SK-N-SH (cell line): ENCODE data around the gene RGS6. TPM values are rescaled to one million over a fixed set of nuclear protein-coding genes. Genes with fewer than 3 reads are reported as not detected.

Source experiments
- CTCF ChIA-PET: fragments of 300-600, 350-600 bp; formaldehyde crosslinking; extraction: SDS; loops from one replicate; lab custom pipeline; 2021; lab: Yijun Ruan, JAX
- POLR2A ChIA-PET: fragments of 350-600 bp; sonication (Branson Sonifier 250); formaldehyde crosslinking; extraction: SDS; loops from one replicate; lab custom pipeline; 2020; ENCODE audit warnings: antibody characterized with exemption, inconsistent platforms; lab: Yijun Ruan, JAX
- DNase-seq: peaks from one replicate; pipeline ENCODE4 v3.0.0; 2012
- H2AFZ ChIP-seq: fragments of 200-600 bp; sonication (generic); 2 replicates; pipeline ENCODE4 v1.8.1; 2016; ENCODE audit warnings: antibody characterized with exemption, mild to moderate bottlenecking, low read depth
- H3F3A ChIP-seq: fragments of 200-600 bp; sonication (generic); replicated peaks from 2 replicates; pipeline ENCODE3; 2016; ENCODE audit warnings: antibody characterized with exemption, mild to moderate bottlenecking; ENCODE audit not compliant: insufficient read depth
- H3K27ac ChIP-seq, 2 experiments: fragments of 200-500 bp in 1 of 2; fragments of 200-600 bp in 1 of 2; sonication (Bioruptor generic) in 1 of 2; sonication (generic), shearing (Covaris generic) in 1 of 2; 2 replicates each; pipeline versions ENCODE4 v1.5.1 to v1.6.1; 2014 to 2016; ENCODE audit warnings: low read depth in 2 of 2, inconsistent platforms in 1 of 2, low read length in 1 of 2, mild to moderate bottlenecking in 1 of 2, mixed read lengths in 1 of 2
- H3K27me3 ChIP-seq: fragments of 200-600 bp; sonication (generic), shearing (Covaris generic); 2 replicates; pipeline ENCODE4 v1.6.1; 2016; ENCODE audit warnings: mixed run types; ENCODE audit not compliant: insufficient read depth
- H3K36me3 ChIP-seq, 2 experiments: fragments of 200-500 bp in 1 of 2; fragments of 200-600 bp in 1 of 2; sonication (Bioruptor generic) in 1 of 2; sonication (generic) in 1 of 2; replicated peaks in 1 of 2; 2 replicates each; pipeline versions ENCODE3 to v1.5.1; 2014 to 2016; ENCODE audit warnings: low read length in 1 of 2, mild to moderate bottlenecking in 1 of 2; ENCODE audit not compliant: insufficient read depth in 2 of 2, control insufficient read depth in 1 of 2
- H3K4me1 ChIP-seq, 2 experiments: fragments of 200-500 bp in 1 of 2; fragments of 200-600 bp in 1 of 2; sonication (Bioruptor generic) in 1 of 2; sonication (generic), shearing (Covaris generic) in 1 of 2; 2 replicates each; pipeline versions ENCODE4 v1.5.1 to v1.6.1; 2014 to 2016; ENCODE audit warnings: low read depth in 1 of 2, low read length in 1 of 2, mixed run types in 1 of 2; ENCODE audit not compliant: insufficient read depth in 2 of 2, control insufficient read depth in 1 of 2
- H3K4me2 ChIP-seq: fragments of 200-600 bp; sonication (generic), shearing (Covaris generic); 2 replicates; pipeline ENCODE4 v1.6.1; 2017; ENCODE audit warnings: mixed run types
- H3K4me3 ChIP-seq, 2 experiments: fragments of 200-500 bp in 1 of 2; fragments of 200-600 bp in 1 of 2; sonication (Bioruptor generic) in 1 of 2; sonication (generic), shearing (Covaris generic) in 1 of 2; 2 replicates each; pipeline versions ENCODE4 v1.5.1 to v1.8.1; 2014 to 2016; ENCODE audit warnings: low read depth in 2 of 2, inconsistent platforms in 1 of 2, low read length in 1 of 2, mild to moderate bottlenecking in 1 of 2, mixed read lengths in 1 of 2, moderate library complexity in 1 of 2
- H3K79me2 ChIP-seq: fragments of 200-600 bp; sonication (generic); 2 replicates; pipeline ENCODE4 v1.8.1; 2017; ENCODE audit warnings: mild to moderate bottlenecking; ENCODE audit not compliant: insufficient read depth
- H3K9ac ChIP-seq: fragments of 200-600 bp; sonication (generic); 2 replicates; pipeline ENCODE4 v1.6.1; 2017; ENCODE audit warnings: mixed run types
- H3K9me2 ChIP-seq: fragments of 200-600 bp; sonication (generic); 2 replicates; pipeline ENCODE4 v1.6.1; 2017; ENCODE audit warnings: mixed run types
- H3K9me3 ChIP-seq: fragments of 200-600 bp; sonication (generic); 2 replicates; pipeline ENCODE4 v1.6.1; 2017; ENCODE audit warnings: mixed run types, mild to moderate bottlenecking, moderate library complexity
- H4K20me1 ChIP-seq: fragments of 200-600 bp; sonication (generic); 2 replicates; pipeline ENCODE4 v1.6.1; 2017; ENCODE audit warnings: mild to moderate bottlenecking, mixed run types; ENCODE audit not compliant: insufficient read depth
- CHD2 ChIP-seq: fragments of 150-350 bp; IDR thresholded peaks from 2 replicates; pipeline ENCODE4 v1.6.1; 2018; ENCODE audit warnings: low read length; ENCODE audit not compliant: partially characterized antibody
- EZH2phosphoT487 ChIP-seq: fragments of 200-600 bp; sonication (generic); IDR thresholded peaks from 2 replicates; pipeline ENCODE4 v1.6.1; 2017; ENCODE audit warnings: low read depth, mixed run types, mild to moderate bottlenecking, antibody characterized with exemption, moderate library complexity, borderline replicate concordance
- FOXJ3 ChIP-seq: sonication (generic); formaldehyde crosslinking; IDR thresholded peaks from 2 replicates; pipeline ENCODE4 v1.5.1; 2020; ENCODE audit warnings: mild to moderate bottlenecking, missing genetic modification reagents
- FOXM1 ChIP-seq: IDR thresholded peaks from 2 replicates; pipeline ENCODE4 v1.4.0; 2012; ENCODE audit warnings: low read depth, mild to moderate bottlenecking
- GABPA ChIP-seq: IDR thresholded peaks from 2 replicates; pipeline ENCODE4 v1.4.0; 2012; ENCODE audit warnings: low read depth, mild to moderate bottlenecking
- GATA2 ChIP-seq: sonication (generic); formaldehyde crosslinking; IDR thresholded peaks from 2 replicates; pipeline ENCODE4 v1.5.0; 2020; ENCODE audit warnings: mild to moderate bottlenecking, missing genetic modification reagents
- IRF3 ChIP-seq: fragments of 150-350 bp; IDR thresholded peaks from 2 replicates; pipeline ENCODE4 v1.6.1; 2016; ENCODE audit warnings: mild to moderate bottlenecking, low read depth, low read length
- JUND ChIP-seq: IDR thresholded peaks from 2 replicates; pipeline ENCODE4 v1.4.0; 2012
- MEF2A ChIP-seq: IDR thresholded peaks from 2 replicates; pipeline ENCODE4 v1.4.0; 2012; ENCODE audit warnings: low read depth, borderline replicate concordance
- NRF1 ChIP-seq: IDR thresholded peaks from 2 replicates; pipeline ENCODE4 v1.6.1; 2012; ENCODE audit warnings: low read depth, mild to moderate bottlenecking, low read length
- PBX3 ChIP-seq: IDR thresholded peaks from 2 replicates; pipeline ENCODE4; 2012
- RXRA ChIP-seq: IDR thresholded peaks from 2 replicates; pipeline ENCODE4 v1.4.0; 2012; ENCODE audit warnings: low read depth, mild to moderate bottlenecking, borderline replicate concordance
- TAF1 ChIP-seq: IDR thresholded peaks from 2 replicates; pipeline ENCODE4 v1.6.1; 2012; ENCODE audit warnings: low read depth, mild to moderate bottlenecking, low read length, moderate library complexity, borderline replicate concordance
- TCF12 ChIP-seq: IDR thresholded peaks from 2 replicates; pipeline ENCODE4 v1.4.0; 2012
- USF2 ChIP-seq: fragments of 150-350 bp; IDR thresholded peaks from 2 replicates; pipeline ENCODE4 v1.6.1; 2017; ENCODE audit warnings: antibody characterized with exemption, low read length, low read depth, borderline replicate concordance
- WGBS: methylation state at CpG from one replicate; pipeline ENCODE4 v1.1.6; 2017; ENCODE audit warnings: low lambda C conversion rate; 5-methylcytosine and 5-hydroxymethylcytosine counted together
- polyA plus RNA-seq, 3 experiments: library from polyadenylated mRNA; depleted of rRNA; stranded (reverse); fragments of >200 nt; gene quantifications; 2 replicates each; pipeline ENCODE4 v1.2.3, GENCODE V29; 2012
- TF ChIP-seq, protein P1 (sequence below): IDR thresholded peaks from 2 replicates; pipeline ENCODE4 v1.4.0; 2012; ENCODE audit warnings: low read depth
- TF ChIP-seq, protein P2 (sequence below): fragments of 200-600 bp; sonication (generic); IDR thresholded peaks from 2 replicates; pipeline ENCODE4 v1.6.1; 2017; ENCODE audit warnings: antibody characterized with exemption, mild to moderate bottlenecking, moderate library complexity

Gene RGS6
- polyA plus RNA-seq, 1 of the 3 experiments (the other 2 are of a cell fraction), result not detected

- Histone ChIP-seq H3K4me2 (no peak overlapping the region), H2AFZ (no peak overlapping the region), H3K9me3 (no peaks in the 10 kb centered on the region), H3F3A (no peaks in the 10 kb centered on the region), H3K27me3 (no peaks in the 10 kb centered on the region; the same call in 1 of the 2 replicates), H3K79me2 (no peaks in the 10 kb centered on the region), H3K9ac (no peak overlapping the region), H3K27ac (no peak overlapping the region), H3K9me2 (no peaks in the 10 kb centered on the region), H3K4me1 (no peaks in the 10 kb centered on the region), H3K4me3 (no peak overlapping the region), H3K36me3 (no peaks in the 10 kb centered on the region), H4K20me1 (no peaks in the 10 kb centered on the region)
- DNase-seq, result no peak
- POLR2A ChIA-PET, result interaction anchor here (0.6 kb wide), 1 partner anchor 828 kb away, joined by 4 read pairs; no protein-coding TSS in a partner anchor
- CTCF ChIA-PET, result no interaction called here
- 4% methylated on average over 3 of the region's 3 CpGs for WGBS
- TF ChIP-seq JUND, result no peak
- TF ChIP-seq, protein P1, sequence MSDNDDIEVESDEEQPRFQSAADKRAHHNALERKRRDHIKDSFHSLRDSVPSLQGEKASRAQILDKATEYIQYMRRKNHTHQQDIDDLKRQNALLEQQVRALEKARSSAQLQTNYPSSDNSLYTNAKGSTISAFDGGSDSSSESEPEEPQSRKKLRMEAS, result no peak
- no peak for TF ChIP-seq GATA2
- TF ChIP-seq EZH2phosphoT487, result no peak
- no peak for TF ChIP-seq RXRA
- TF ChIP-seq TCF12, result no peak
- no peak for TF ChIP-seq USF2
- no peak for TF ChIP-seq PBX3
- no peak for TF ChIP-seq CHD2
- TF ChIP-seq, protein P2, sequence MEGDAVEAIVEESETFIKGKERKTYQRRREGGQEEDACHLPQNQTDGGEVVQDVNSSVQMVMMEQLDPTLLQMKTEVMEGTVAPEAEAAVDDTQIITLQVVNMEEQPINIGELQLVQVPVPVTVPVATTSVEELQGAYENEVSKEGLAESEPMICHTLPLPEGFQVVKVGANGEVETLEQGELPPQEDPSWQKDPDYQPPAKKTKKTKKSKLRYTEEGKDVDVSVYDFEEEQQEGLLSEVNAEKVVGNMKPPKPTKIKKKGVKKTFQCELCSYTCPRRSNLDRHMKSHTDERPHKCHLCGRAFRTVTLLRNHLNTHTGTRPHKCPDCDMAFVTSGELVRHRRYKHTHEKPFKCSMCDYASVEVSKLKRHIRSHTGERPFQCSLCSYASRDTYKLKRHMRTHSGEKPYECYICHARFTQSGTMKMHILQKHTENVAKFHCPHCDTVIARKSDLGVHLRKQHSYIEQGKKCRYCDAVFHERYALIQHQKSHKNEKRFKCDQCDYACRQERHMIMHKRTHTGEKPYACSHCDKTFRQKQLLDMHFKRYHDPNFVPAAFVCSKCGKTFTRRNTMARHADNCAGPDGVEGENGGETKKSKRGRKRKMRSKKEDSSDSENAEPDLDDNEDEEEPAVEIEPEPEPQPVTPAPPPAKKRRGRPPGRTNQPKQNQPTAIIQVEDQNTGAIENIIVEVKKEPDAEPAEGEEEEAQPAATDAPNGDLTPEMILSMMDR, result no peak
- no peak for TF ChIP-seq NRF1
- no peak for TF ChIP-seq TAF1
- TF ChIP-seq IRF3, result no peak
- no peak for TF ChIP-seq GABPA
- no peak for TF ChIP-seq FOXJ3 (CRISPR knock-in tag)
- TF ChIP-seq FOXM1, result no peak
- TF ChIP-seq MEF2A, result no peak
These were observed 64.4 kb downstream of the RGS6 start for GRCh38 chr14:71996610-71997009.
